WTC11 (cell line): ENCODE results near the gene SLX4.

Experiments used
- ESRRA ChIP-seq: sonication (generic); formaldehyde crosslinking; IDR thresholded peaks from 2 replicates; pipeline ENCODE4 v1.8.1; 2022; ENCODE audit warnings: mild to moderate bottlenecking, missing genetic modification reagents, borderline replicate concordance
- GABPB1 ChIP-seq: sonication (generic); formaldehyde crosslinking; IDR thresholded peaks from 2 replicates; pipeline ENCODE4 v1.8.1; 2023; ENCODE audit warnings: mild to moderate bottlenecking, missing genetic modification reagents
- NR2C2 ChIP-seq: sonication (generic); formaldehyde crosslinking; IDR thresholded peaks from 2 replicates; pipeline ENCODE4 v1.8.0; 2022; ENCODE audit warnings: mild to moderate bottlenecking, missing genetic modification reagents
- SMAD4 ChIP-seq: sonication (generic); formaldehyde crosslinking; IDR thresholded peaks from 2 replicates; pipeline ENCODE4 v1.8.0; 2022; ENCODE audit warnings: mild to moderate bottlenecking, missing genetic modification reagents
- SP1 ChIP-seq: sonication (generic); formaldehyde crosslinking; conservative IDR thresholded peaks from 2 replicates; pipeline ENCODE4 v1.8.1; 2022; ENCODE audit warnings: missing genetic modification reagents
- ZNF138 ChIP-seq: sonication (generic); formaldehyde crosslinking; conservative IDR thresholded peaks from 2 replicates; pipeline ENCODE4 v1.8.1; 2022; ENCODE audit warnings: mild to moderate bottlenecking, moderate library complexity, missing genetic modification reagents
- TF ChIP-seq, protein P1 (sequence below): sonication (generic); formaldehyde crosslinking; IDR thresholded peaks from 2 replicates; pipeline ENCODE4 v1.8.1; 2022; ENCODE audit warnings: low read depth, missing genetic modification reagents, borderline replicate concordance
- TF ChIP-seq, protein P2 (sequence below): fragments of 200-600 bp; IDR thresholded peaks from 2 replicates; pipeline ENCODE4 v1.8.0; 2022; ENCODE audit warnings: antibody characterized with exemption
- TF ChIP-seq, protein P3 (sequence below): sonication (generic); formaldehyde crosslinking; IDR thresholded peaks from 2 replicates; pipeline ENCODE4 v1.8.0; 2022; ENCODE audit warnings: mild to moderate bottlenecking, missing genetic modification reagents
- TF ChIP-seq, protein P4 (sequence below): sonication (generic); formaldehyde crosslinking; IDR thresholded peaks from 2 replicates; pipeline ENCODE4 v1.8.1; 2023; ENCODE audit warnings: mild to moderate bottlenecking, moderate library complexity, missing genetic modification reagents
- TF ChIP-seq, protein P5 (sequence below): sonication (generic); formaldehyde crosslinking; conservative IDR thresholded peaks from 2 replicates; pipeline ENCODE4 v1.8.1; 2022; ENCODE audit warnings: mild to moderate bottlenecking, missing genetic modification reagents
- TF ChIP-seq, protein P6 (sequence below): sonication (generic); formaldehyde crosslinking; IDR thresholded peaks from 2 replicates; pipeline ENCODE4 v1.8.1; 2022; ENCODE audit warnings: missing genetic modification reagents, borderline replicate concordance

DNA sequence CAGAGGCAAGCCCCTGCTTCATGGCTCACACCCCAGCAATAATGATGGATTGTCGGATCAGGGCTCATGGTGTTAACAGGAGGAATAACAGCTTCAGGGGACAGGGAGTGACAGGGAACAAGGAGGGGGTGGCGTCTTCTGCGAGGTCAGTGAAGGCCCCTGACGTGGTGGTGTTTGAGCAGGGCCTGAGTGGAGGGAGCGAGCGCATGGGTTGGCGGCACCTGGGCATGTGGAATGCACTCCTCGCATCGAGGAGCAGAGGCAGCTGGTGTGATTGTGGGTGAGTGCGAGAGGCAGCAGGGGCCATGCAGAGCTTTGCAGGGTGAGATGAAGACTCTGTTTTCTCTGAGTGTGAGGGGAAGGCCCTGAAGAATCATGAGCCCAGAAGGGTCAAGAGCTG, 77.3 kb downstream of the SLX4 start:
- TF ChIP-seq SMAD4 (CRISPR knock-in tag): no peak
- TF ChIP-seq ESRRA (CRISPR knock-in tag): no peak
- TF ChIP-seq, protein P1, sequence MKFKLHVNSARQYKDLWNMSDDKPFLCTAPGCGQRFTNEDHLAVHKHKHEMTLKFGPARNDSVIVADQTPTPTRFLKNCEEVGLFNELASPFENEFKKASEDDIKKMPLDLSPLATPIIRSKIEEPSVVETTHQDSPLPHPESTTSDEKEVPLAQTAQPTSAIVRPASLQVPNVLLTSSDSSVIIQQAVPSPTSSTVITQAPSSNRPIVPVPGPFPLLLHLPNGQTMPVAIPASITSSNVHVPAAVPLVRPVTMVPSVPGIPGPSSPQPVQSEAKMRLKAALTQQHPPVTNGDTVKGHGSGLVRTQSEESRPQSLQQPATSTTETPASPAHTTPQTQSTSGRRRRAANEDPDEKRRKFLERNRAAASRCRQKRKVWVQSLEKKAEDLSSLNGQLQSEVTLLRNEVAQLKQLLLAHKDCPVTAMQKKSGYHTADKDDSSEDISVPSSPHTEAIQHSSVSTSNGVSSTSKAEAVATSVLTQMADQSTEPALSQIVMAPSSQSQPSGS: no peak
- no peak for TF ChIP-seq ZNF138 (CRISPR knock-in tag)
- TF ChIP-seq, protein P2, sequence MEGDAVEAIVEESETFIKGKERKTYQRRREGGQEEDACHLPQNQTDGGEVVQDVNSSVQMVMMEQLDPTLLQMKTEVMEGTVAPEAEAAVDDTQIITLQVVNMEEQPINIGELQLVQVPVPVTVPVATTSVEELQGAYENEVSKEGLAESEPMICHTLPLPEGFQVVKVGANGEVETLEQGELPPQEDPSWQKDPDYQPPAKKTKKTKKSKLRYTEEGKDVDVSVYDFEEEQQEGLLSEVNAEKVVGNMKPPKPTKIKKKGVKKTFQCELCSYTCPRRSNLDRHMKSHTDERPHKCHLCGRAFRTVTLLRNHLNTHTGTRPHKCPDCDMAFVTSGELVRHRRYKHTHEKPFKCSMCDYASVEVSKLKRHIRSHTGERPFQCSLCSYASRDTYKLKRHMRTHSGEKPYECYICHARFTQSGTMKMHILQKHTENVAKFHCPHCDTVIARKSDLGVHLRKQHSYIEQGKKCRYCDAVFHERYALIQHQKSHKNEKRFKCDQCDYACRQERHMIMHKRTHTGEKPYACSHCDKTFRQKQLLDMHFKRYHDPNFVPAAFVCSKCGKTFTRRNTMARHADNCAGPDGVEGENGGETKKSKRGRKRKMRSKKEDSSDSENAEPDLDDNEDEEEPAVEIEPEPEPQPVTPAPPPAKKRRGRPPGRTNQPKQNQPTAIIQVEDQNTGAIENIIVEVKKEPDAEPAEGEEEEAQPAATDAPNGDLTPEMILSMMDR: no peak
- no peak for TF ChIP-seq NR2C2 (CRISPR knock-in tag)
- TF ChIP-seq, protein P3, sequence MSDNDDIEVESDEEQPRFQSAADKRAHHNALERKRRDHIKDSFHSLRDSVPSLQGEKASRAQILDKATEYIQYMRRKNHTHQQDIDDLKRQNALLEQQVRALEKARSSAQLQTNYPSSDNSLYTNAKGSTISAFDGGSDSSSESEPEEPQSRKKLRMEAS: no peak
- no peak for TF ChIP-seq GABPB1 (CRISPR knock-in tag)
- TF ChIP-seq, protein P4, sequence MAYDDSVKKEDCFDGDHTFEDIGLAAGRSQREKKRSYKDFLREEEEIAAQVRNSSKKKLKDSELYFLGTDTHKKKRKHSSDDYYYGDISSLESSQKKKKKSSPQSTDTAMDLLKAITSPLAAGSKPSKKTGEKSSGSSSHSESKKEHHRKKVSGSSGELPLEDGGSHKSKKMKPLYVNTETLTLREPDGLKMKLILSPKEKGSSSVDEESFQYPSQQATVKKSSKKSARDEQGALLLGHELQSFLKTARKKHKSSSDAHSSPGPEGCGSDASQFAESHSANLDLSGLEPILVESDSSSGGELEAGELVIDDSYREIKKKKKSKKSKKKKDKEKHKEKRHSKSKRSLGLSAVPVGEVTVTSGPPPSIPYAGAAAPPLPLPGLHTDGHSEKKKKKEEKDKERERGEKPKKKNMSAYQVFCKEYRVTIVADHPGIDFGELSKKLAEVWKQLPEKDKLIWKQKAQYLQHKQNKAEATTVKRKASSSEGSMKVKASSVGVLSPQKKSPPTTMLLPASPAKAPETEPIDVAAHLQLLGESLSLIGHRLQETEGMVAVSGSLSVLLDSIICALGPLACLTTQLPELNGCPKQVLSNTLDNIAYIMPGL: no peak
- TF ChIP-seq SP1 (CRISPR knock-in tag): no peak
- TF ChIP-seq, protein P5, sequence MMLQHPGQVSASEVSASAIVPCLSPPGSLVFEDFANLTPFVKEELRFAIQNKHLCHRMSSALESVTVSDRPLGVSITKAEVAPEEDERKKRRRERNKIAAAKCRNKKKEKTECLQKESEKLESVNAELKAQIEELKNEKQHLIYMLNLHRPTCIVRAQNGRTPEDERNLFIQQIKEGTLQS: no peak
- TF ChIP-seq, protein P6, sequence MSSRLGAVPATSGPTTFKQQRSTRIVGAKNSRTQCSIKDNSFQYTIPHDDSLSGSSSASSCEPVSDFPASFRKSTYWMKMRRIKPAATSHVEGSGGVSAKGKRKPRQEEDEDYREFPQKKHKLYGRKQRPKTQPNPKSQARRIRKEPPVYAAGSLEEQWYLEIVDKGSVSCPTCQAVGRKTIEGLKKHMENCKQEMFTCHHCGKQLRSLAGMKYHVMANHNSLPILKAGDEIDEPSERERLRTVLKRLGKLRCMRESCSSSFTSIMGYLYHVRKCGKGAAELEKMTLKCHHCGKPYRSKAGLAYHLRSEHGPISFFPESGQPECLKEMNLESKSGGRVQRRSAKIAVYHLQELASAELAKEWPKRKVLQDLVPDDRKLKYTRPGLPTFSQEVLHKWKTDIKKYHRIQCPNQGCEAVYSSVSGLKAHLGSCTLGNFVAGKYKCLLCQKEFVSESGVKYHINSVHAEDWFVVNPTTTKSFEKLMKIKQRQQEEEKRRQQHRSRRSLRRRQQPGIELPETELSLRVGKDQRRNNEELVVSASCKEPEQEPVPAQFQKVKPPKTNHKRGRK (CRISPR knock-in tag): no peak
